Neural progenitor cell (in vitro differentiated cells): ENCODE data around the gene F10. TPM values are rescaled to one million over a fixed set of nuclear protein-coding genes. Genes with fewer than 3 reads are reported as not detected.
A peak's percentile ranks its signal among the peaks of the same experiment; 100 is the strongest.

Experiments
- DNase-seq: peaks from one replicate; pipeline ENCODE4 v3.0.0-alpha.2; 2016; ENCODE audit warnings: low spot score
- H2AFZ ChIP-seq: fragments of 200-600 bp; sonication (generic); replicated peaks from 2 replicates; pipeline ENCODE4 v1.6.1; 2016; ENCODE audit warnings: antibody characterized with exemption
- H3F3A ChIP-seq: fragments of 200-600 bp; sonication (generic); 2 replicates; pipeline ENCODE4 v1.6.1; 2016; ENCODE audit warnings: antibody characterized with exemption, low read depth
- H3K27ac ChIP-seq: fragments of 200-600 bp; sonication (generic); 2 replicates; pipeline ENCODE4 v1.5.1; 2016; ENCODE audit warnings: mild to moderate bottlenecking
- H3K27me3 ChIP-seq: fragments of 200-600 bp; sonication (generic); 2 replicates; pipeline ENCODE4 v1.6.1; 2016; ENCODE audit warnings: mild to moderate bottlenecking, moderate library complexity
- H3K36me3 ChIP-seq: fragments of 200-600 bp; sonication (generic); 2 replicates; pipeline ENCODE4 v1.5.1; 2016
- H3K4me1 ChIP-seq: fragments of 200-600 bp; sonication (generic); 2 replicates; pipeline ENCODE4 v1.6.1; 2016; ENCODE audit warnings: mixed run types
- H3K4me2 ChIP-seq: fragments of 200-600 bp; sonication (generic); 2 replicates; pipeline ENCODE4 v1.6.1; 2016
- H3K4me3 ChIP-seq: fragments of 200-600 bp; sonication (generic); 2 replicates; pipeline ENCODE4 v1.5.1; 2016
- H3K79me2 ChIP-seq: fragments of 200-600 bp; sonication (generic); 2 replicates; pipeline ENCODE4 v1.6.1; 2016; ENCODE audit warnings: low read depth
- H3K9ac ChIP-seq: fragments of 200-600 bp; sonication (generic); 2 replicates; pipeline ENCODE4 v1.6.1; 2016
- H3K9me3 ChIP-seq: fragments of 200-600 bp; sonication (generic); 2 replicates; pipeline ENCODE4 v1.5.1; 2016; ENCODE audit warnings: low read depth
- H4K20me1 ChIP-seq: fragments of 200-600 bp; sonication (generic); 2 replicates; pipeline ENCODE4 v1.6.1; 2016; ENCODE audit warnings: low read depth
- H3K27ac Mint-ChIP-seq: 3 replicates; pipeline ENCODE4 v1.8.0; 2021; ENCODE audit warnings: mixed read lengths
- H3K27me3 Mint-ChIP-seq: 2 replicates; pipeline ENCODE4 v1.8.0; 2022; ENCODE audit warnings: low read depth, mild to moderate bottlenecking, inconsistent platforms, moderate library complexity, mixed read lengths; ENCODE audit not compliant: insufficient read depth
- H3K36me3 Mint-ChIP-seq: 3 replicates; pipeline ENCODE4 v1.8.0; 2021; ENCODE audit warnings: mixed read lengths
- H3K4me1 Mint-ChIP-seq: 3 replicates; pipeline ENCODE4 v1.8.0; 2021; ENCODE audit warnings: mixed read lengths
- H3K4me3 Mint-ChIP-seq: 3 replicates; pipeline ENCODE4 v1.8.0; 2021; ENCODE audit warnings: mild to moderate bottlenecking, moderate library complexity, mixed read lengths
- H3K9me3 Mint-ChIP-seq: 3 replicates; pipeline ENCODE4 v1.8.0; 2020; ENCODE audit warnings: mixed read lengths
- CTCF ChIP-seq: fragments of 200-600 bp; sonication (generic); IDR thresholded peaks from 2 replicates; pipeline ENCODE4 v1.5.1; 2017; ENCODE audit warnings: antibody characterized with exemption, mild to moderate bottlenecking
- EZH2 ChIP-seq: fragments of 200-600 bp; sonication (generic); IDR thresholded peaks from 2 replicates; pipeline ENCODE4 v1.6.1; 2017; ENCODE audit warnings: antibody characterized with exemption, mild to moderate bottlenecking, moderate library complexity
- EZH2phosphoT487 ChIP-seq: fragments of 200-600 bp; sonication (generic); IDR thresholded peaks from 2 replicates; pipeline ENCODE4 v1.6.1; 2017; ENCODE audit warnings: antibody characterized with exemption
- total RNA-seq: library from RNA; depleted of rRNA; stranded (reverse); fragments of >200 nt; gene quantifications from 2 replicates; pipeline ENCODE4 v1.2.3, GENCODE V29; 2015; ENCODE audit warnings: low replicate concordance

The F10 gene
- total RNA-seq, 1 donor from 2014 or later = 2.0 TPM

- H3K9ac ChIP-seq = no peak overlapping the region
- no peak overlapping the region for H3K4me3 Mint-ChIP-seq
- peaks cover 26% of the 10 kb centered on the region for H3K27me3 ChIP-seq
- DNase-seq = no peak
- H4K20me1 ChIP-seq = no peaks in the 10 kb centered on the region
- TF ChIP-seq CTCF = no peak
- TF ChIP-seq EZH2phosphoT487 = no peak
- TF ChIP-seq EZH2 = no peak
- H3K36me3 Mint-ChIP-seq = no peaks in the 10 kb centered on the region
- H3K4me3 ChIP-seq = no peak overlapping the region
- no peak overlapping the region for H3K27ac ChIP-seq
- H3K9me3 Mint-ChIP-seq = no peaks in the 10 kb centered on the region
- no peaks in the 10 kb centered on the region for H3K36me3 ChIP-seq
- H3K4me1 Mint-ChIP-seq = peaks cover 41% of the 10 kb centered on the region
- H3K4me1 ChIP-seq = peaks cover 26% of the 10 kb centered on the region
- no peak overlapping the region for H3K4me2 ChIP-seq
- H3K27me3 Mint-ChIP-seq = peaks cover 5% of the 10 kb centered on the region
- H3F3A ChIP-seq = peaks cover 34% of the 10 kb centered on the region
- H3K9me3 ChIP-seq = no peaks in the 10 kb centered on the region
- no peaks in the 10 kb centered on the region for H3K79me2 ChIP-seq
- H2AFZ ChIP-seq = no peak overlapping the region
- no peak overlapping the region for H3K27ac Mint-ChIP-seq
Observed at GRCh38 chr13:113155982-113156655, 33.5 kb downstream of the F10 start.

- Mint-ChIP-seq H3K36me3 (no peaks in the 10 kb centered on the region), H3K27me3 (peaks cover 5% of the 10 kb centered on the region), H3K4me3 (no peak overlapping the region), H3K27ac (no peak overlapping the region), H3K4me1 (peaks cover 37% of the 10 kb centered on the region), H3K9me3 (no peaks in the 10 kb centered on the region)
- Histone ChIP-seq H3K79me2 (no peaks in the 10 kb centered on the region), H3K27me3 (peaks cover 22% of the 10 kb centered on the region), H3K4me2 (no peak overlapping the region), H3F3A (peaks cover 29% of the 10 kb centered on the region), H3K36me3 (no peaks in the 10 kb centered on the region), H3K9me3 (no peaks in the 10 kb centered on the region), H3K4me1 (peaks cover 30% of the 10 kb centered on the region), H3K27ac (no peak overlapping the region), H4K20me1 (no peaks in the 10 kb centered on the region), H3K9ac (no peak overlapping the region), H3K4me3 (no peak overlapping the region), H2AFZ (no peak overlapping the region)
- TF ChIP-seq EZH2 = no peak
- TF ChIP-seq CTCF = no peak
- no peak for TF ChIP-seq EZH2phosphoT487
- DNase-seq = no peak
Observed at GRCh38 chr13:113157206-113157928, 34.8 kb downstream of the F10 start.

GRCh38 chr13:113157929-113158747 lies 35.5 kb downstream of the F10 start, which contains the start of gene PROZ:
Gene PROZ, plus strand, starts transcription at chr13:113158648. Its CDS starts 13 bp downstream, at chr13:113158661.
- no peak within 1 kb of the TSS for H3K9ac ChIP-seq
- Mint-ChIP-seq H3K4me3 (no peak within 1 kb of the TSS), H3K36me3 (no peaks in the 10 kb centered on the region), H3K27ac (peak within 1 kb of the TSS; percentile 53), H3K27me3 (peaks cover 6% of the 10 kb centered on the region), H3K9me3 (no peaks in the 10 kb centered on the region), H3K4me1 (peaks cover 33% of the 10 kb centered on the region)
- H3K27me3 ChIP-seq = peaks cover 20% of the 10 kb centered on the region
- H4K20me1 ChIP-seq = no peaks in the 10 kb centered on the region
- no peaks in the 10 kb centered on the region for H3K79me2 ChIP-seq
- H2AFZ ChIP-seq = peak within 1 kb of the TSS; percentile 40
- H3K4me2 ChIP-seq = peak within 1 kb of the TSS; percentile 19
- no peak within 1 kb of the TSS for H3K27ac ChIP-seq
- no peak for TF ChIP-seq CTCF
- no peak for TF ChIP-seq EZH2phosphoT487
- no peak for TF ChIP-seq EZH2
- H3F3A ChIP-seq = peaks cover 23% of the 10 kb centered on the region
- H3K4me1 ChIP-seq = peaks cover 29% of the 10 kb centered on the region
- H3K9me3 ChIP-seq = no peaks in the 10 kb centered on the region
- no peaks in the 10 kb centered on the region for H3K36me3 ChIP-seq
- no peak for DNase-seq
- no peak within 1 kb of the TSS for H3K4me3 ChIP-seq
